ENCODE data around the gene IFRD1.
"Not testable (repeated sequence)": the region's sequence is repeated elsewhere in the genome, so short reads cannot be mapped to it uniquely, and the experiment has no call there.

The IFRD1 gene

DNA sequence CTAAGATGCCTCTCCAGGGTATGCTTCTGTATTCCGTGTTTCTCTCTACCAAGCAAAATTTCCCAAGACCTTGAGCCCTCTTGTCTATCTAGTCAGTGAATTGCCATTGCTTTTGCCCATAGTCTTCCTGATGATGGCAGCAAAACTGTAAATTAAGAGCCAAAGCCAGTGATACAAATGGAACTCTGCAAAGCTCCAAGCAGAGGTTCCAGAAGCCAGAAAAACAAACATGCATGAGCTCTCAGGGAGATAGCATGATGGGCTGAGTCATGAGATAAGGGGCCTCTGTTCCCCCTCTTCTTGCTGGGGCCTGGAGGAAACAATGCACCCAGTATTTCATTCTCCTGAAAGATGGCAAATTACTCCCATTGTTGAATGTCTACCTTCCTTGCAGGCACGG is 55.2 kb downstream of the IFRD1 start:
- in situ Hi-C loops (cut with HindIII; ENCODE audit: low pct_ligation_motif_present, low pct_unique_long_range_greater_than_20kb, low sequenced_read_pairs) = no loop called here
- no peak for DNase-seq

GRCh38 chr7:112508404-112508803 is 58.1 kb downstream of the IFRD1 start:
- DNase-seq = no peak
- in situ Hi-C loops (cut with HindIII; ENCODE audit: low pct_ligation_motif_present, low pct_unique_long_range_greater_than_20kb, low sequenced_read_pairs) = no loop called here

GRCh38 chr7:112509402-112509801 is 59.1 kb downstream of the IFRD1 start:
- no peak for DNase-seq
- in situ Hi-C loops (cut with HindIII; ENCODE audit: low pct_ligation_motif_present, low pct_unique_long_range_greater_than_20kb, low sequenced_read_pairs) = no loop called here

DNA sequence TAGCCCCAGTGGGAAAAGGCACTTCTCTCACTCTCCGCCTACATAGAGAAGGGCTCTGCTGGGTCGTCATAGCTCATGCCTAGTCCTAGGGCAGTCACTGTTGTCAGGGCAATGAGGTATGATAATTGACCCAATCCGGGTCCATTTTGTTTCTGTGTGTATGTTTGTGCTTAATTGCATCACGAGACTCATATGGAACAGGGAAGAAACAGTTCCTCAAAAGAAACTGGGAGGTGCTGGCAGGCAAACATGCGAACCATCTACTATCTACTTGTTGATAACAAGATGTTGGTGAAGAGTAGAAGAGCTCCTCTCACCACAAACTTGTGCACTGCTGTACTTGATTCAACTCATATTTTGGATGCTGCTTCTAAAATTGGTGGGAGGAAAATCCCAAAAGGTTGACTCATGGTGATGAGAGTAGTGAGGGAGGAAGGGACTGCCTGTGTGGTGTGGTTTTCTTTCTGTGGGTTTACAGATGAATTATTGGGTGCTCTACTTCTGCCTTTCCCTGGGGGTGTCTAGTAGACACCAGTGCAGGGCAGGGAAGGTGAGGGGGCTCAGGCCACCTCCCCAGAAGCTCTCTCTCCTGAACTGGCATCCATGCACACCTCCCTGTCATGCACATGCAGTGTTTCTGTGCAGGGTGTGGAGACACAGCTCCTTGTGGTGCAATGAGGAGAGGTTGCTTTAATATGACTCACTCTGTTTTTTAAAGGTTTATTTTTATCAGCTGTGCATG is 59.9 kb downstream of the IFRD1 start:
- no peak for DNase-seq
- in situ Hi-C loops (cut with HindIII; ENCODE audit: low pct_ligation_motif_present, low pct_unique_long_range_greater_than_20kb, low sequenced_read_pairs) = no loop called here

DNA sequence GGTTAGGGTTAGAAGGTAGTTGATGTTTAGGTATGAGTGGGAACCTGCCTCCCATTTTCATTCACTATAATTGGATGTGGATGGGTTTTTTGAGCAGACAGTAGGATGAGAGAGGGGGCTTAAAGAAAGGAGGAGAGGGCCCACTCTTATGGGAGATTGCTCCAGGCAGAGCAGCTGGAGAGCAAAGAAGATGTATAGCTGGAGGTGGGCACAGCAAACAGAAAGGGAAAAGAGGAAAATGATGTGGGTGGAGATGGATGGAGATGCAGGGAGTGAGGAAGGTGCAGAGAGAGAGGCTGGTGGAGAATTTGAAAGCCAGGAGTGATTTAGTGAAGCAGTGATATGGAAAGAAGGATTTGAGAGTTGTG is 60.5 kb downstream of the IFRD1 start:
- in situ Hi-C loops (cut with HindIII; ENCODE audit: low pct_ligation_motif_present, low pct_unique_long_range_greater_than_20kb, low sequenced_read_pairs) = no loop called here

GRCh38 chr7:112511451-112512202 is 61.4 kb downstream of the IFRD1 start:
- no peak for DNase-seq

More for the DNA sequence above, 60.5 kb downstream of the IFRD1 start:
- DNase-seq = no peak

GRCh38 chr7:112512451-112513210 is 62.4 kb downstream of the IFRD1 start:
- no peak for DNase-seq
- in situ Hi-C loops (cut with HindIII; ENCODE audit: low pct_ligation_motif_present, low pct_unique_long_range_greater_than_20kb, low sequenced_read_pairs) = no loop called here

More at GRCh38 chr7:112511451-112512202, 61.4 kb downstream of the IFRD1 start:
- in situ Hi-C loops (cut with HindIII; ENCODE audit: low pct_ligation_motif_present, low pct_unique_long_range_greater_than_20kb, low sequenced_read_pairs) = no loop called here

- in situ Hi-C loops (cut with HindIII; ENCODE audit: low pct_ligation_motif_present, low pct_unique_long_range_greater_than_20kb, low sequenced_read_pairs) = no loop called here
- DNase-seq = peak; percentile 9
Measured at GRCh38 chr7:112515989-112516388, 65.7 kb downstream of the IFRD1 start.

GRCh38 chr7:112516418-112516817 is 66.2 kb downstream of the IFRD1 start:
- DNase-seq; in situ Hi-C loops (cut with HindIII; ENCODE audit: low pct_ligation_motif_present, low pct_unique_long_range_greater_than_20kb, low sequenced_read_pairs): not testable (repeated sequence)

GRCh38 chr7:112517487-112517886 is 67.2 kb downstream of the IFRD1 start:
- no peak for DNase-seq
- in situ Hi-C loops (cut with HindIII; ENCODE audit: low pct_ligation_motif_present, low pct_unique_long_range_greater_than_20kb, low sequenced_read_pairs) = no loop called here

GRCh38 chr7:112520787-112521186 is 70.5 kb downstream of the IFRD1 start:
- no peak for DNase-seq
- in situ Hi-C loops (cut with HindIII; ENCODE audit: low pct_ligation_motif_present, low pct_unique_long_range_greater_than_20kb, low sequenced_read_pairs) = no loop called here

DNA sequence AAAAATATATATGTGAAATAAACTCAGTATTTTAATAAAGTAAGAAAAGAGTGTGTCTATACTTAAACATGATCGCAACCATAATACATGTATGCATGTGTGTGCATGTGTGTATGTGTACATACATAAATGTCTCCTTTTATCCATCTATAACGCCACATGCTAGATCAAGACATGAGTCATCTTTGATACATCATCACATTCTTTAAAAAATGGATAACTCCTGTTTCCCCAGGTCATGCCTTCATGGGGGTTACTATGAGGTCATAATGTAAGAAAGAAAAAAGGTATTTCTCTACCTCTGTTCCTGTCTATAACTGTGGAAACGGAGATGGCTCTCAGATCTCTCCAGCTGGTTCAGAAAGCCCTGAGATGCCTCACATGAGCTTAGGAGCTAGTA is 71.7 kb downstream of the IFRD1 start:
- in situ Hi-C loops (cut with HindIII; ENCODE audit: low pct_ligation_motif_present, low pct_unique_long_range_greater_than_20kb, low sequenced_read_pairs) = no loop called here
- no peak for DNase-seq

DNA sequence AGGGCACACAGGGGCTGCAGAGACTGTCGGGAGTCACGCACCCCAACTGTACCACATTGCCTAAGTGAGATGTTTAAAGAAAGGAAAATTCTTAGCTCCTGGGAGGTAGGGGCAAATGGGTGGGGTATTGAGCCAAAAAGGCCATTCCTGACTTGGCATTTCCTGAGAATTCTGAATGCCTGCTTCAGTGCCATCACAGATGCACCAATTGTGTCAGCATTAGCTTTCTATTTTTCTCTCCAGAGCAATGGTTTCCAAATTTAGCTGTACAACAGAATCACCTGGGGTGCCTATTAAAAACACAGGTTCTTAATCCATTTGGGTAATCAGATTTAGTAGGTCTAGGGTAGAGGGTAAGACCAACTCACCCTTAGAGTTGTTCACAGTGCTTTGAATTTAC is 73.6 kb downstream of the IFRD1 start:
- in situ Hi-C loops (cut with HindIII; ENCODE audit: low pct_ligation_motif_present, low pct_unique_long_range_greater_than_20kb, low sequenced_read_pairs) = no loop called here
- no peak for DNase-seq
